ENCODE measurements around the gene EPN2.

EPN2 gene

GRCh38 chr17:19361944-19362276 lies 124.7 kb downstream of the EPN2 start:
- Histone ChIP-seq H3K27ac (peak overlapping the region; percentile 92 to 94), H3K4me3 (peak overlapping the region; percentile 88)
- DNase-seq (ENCODE audit: low spot score): no peak
- no peak for TF ChIP-seq CTCF (IDR thresholded peaks at IDR 0.05)

- DNase-seq (ENCODE audit: low spot score): peak; percentile 95
- peak; percentile 98 for TF ChIP-seq CTCF (IDR thresholded peaks at IDR 0.05)
- peak within 1 kb of the TSS; percentile 88 for H3K4me3 ChIP-seq
- H3K27ac ChIP-seq: peak within 1 kb of the TSS; percentile 92 to 94
These were observed 125.3 kb downstream of the EPN2 start, which contains the start of gene B9D1 for GRCh38 chr17:19362277-19363113. Gene B9D1, minus strand, starts transcription at chr17:19362723. Its CDS starts 154 bp downstream, at chr17:19362569.

GRCh38 chr17:19363114-19363438 lies 125.9 kb downstream of the EPN2 start:
- no peak for DNase-seq (ENCODE audit: low spot score)
- TF ChIP-seq CTCF (IDR thresholded peaks at IDR 0.05): no peak
- Histone ChIP-seq H3K4me3 (peak overlapping the region; percentile 88), H3K27ac (peak overlapping the region; percentile 92 to 94)

GRCh38 chr17:19363460-19364035 lies 126.4 kb downstream of the EPN2 start:
- Histone ChIP-seq H3K27ac (peak overlapping the region in 1 of 2 donors; percentile 94), H3K4me3 (no peak overlapping the region)
- no peak for DNase-seq (ENCODE audit: low spot score)
- TF ChIP-seq CTCF (IDR thresholded peaks at IDR 0.05): no peak

GRCh38 chr17:19364699-19365498 lies 127.7 kb downstream of the EPN2 start:
- no peak overlapping the region for H3K4me3 ChIP-seq
- no peak for TF ChIP-seq CTCF (IDR thresholded peaks at IDR 0.05)
- no peak for DNase-seq (ENCODE audit: low spot score)
- no peak overlapping the region for H3K27ac ChIP-seq

- no peak for TF ChIP-seq CTCF (IDR thresholded peaks at IDR 0.05)
- H3K4me3 ChIP-seq: no peak overlapping the region
- H3K27ac ChIP-seq: no peak overlapping the region
- DNase-seq (ENCODE audit: low spot score): no peak
These were observed 128.3 kb downstream of the EPN2 start for GRCh38 chr17:19365499-19365817.
